GM11168 (cell line): ENCODE measurements around the gene SCGB1D4.
"Not testable (repeated sequence)": the region's sequence is repeated elsewhere in the genome, so short reads cannot be mapped to it uniquely, and the experiment has no call there.

Experiments used
- in situ Hi-C: fragments of 300-500 bp; cut with MboI; formaldehyde crosslinking; loops from one replicate; pipeline ENCODE4 v1.12.0; 2022; ENCODE audit warnings: low sequenced_read_pairs; ENCODE audit not compliant: unreplicated experiment

Gene SCGB1D4

GRCh38 chr11:62298975-62299374 lies at the start of gene SCGB1D4:
Gene SCGB1D4 (minus strand): TSS chr11:62299075. CDS start chr11:62299010, 65 bp downstream.
- in situ Hi-C loops: no loop called here

- in situ Hi-C loops: no loop called here
Observed at GRCh38 chr11:62345861-62346260, 47.0 kb upstream of the SCGB1D4 start.

GRCh38 chr11:62344210-62344609 lies 45.3 kb upstream of the SCGB1D4 start:
- in situ Hi-C loops: no loop called here

- in situ Hi-C loops: not testable (repeated sequence)
Observed at GRCh38 chr11:62343646-62344190, 44.8 kb upstream of the SCGB1D4 start.

- in situ Hi-C loops: no loop called here
Observed at GRCh38 chr11:62341588-62341987, 42.7 kb upstream of the SCGB1D4 start.

GRCh38 chr11:62340269-62340901 lies 41.5 kb upstream of the SCGB1D4 start:
- in situ Hi-C loops: no loop called here

GRCh38 chr11:62338218-62338617 lies 39.3 kb upstream of the SCGB1D4 start:
- in situ Hi-C loops: no loop called here

- in situ Hi-C loops: no loop called here
Observed at GRCh38 chr11:62337303-62338181, 38.7 kb upstream of the SCGB1D4 start, which contains the start of gene ASRGL1. Gene ASRGL1 (plus strand): TSS chr11:62337448. CDS start chr11:62337978, 530 bp downstream.

GRCh38 chr11:62336949-62337302 lies 38.1 kb upstream of the SCGB1D4 start:
- in situ Hi-C loops: not testable (repeated sequence)

GRCh38 chr11:62333768-62334167 lies 34.9 kb upstream of the SCGB1D4 start:
- in situ Hi-C loops: no loop called here

GRCh38 chr11:62331264-62331663 lies 32.4 kb upstream of the SCGB1D4 start:
- in situ Hi-C loops: not testable (repeated sequence)

GRCh38 chr11:62327541-62327940 lies 28.7 kb upstream of the SCGB1D4 start:
- in situ Hi-C loops: not testable (repeated sequence)

- in situ Hi-C loops: not testable (repeated sequence)
Observed at GRCh38 chr11:62326719-62327118, 27.8 kb upstream of the SCGB1D4 start.

- in situ Hi-C loops: not testable (repeated sequence)
Observed at GRCh38 chr11:62325781-62326180, 26.9 kb upstream of the SCGB1D4 start.

GRCh38 chr11:62324731-62325556 lies 26.1 kb upstream of the SCGB1D4 start:
- in situ Hi-C loops: no loop called here

GRCh38 chr11:62322524-62322923 lies 23.6 kb upstream of the SCGB1D4 start:
- in situ Hi-C loops: no loop called here

GRCh38 chr11:62315431-62315830 lies 16.6 kb upstream of the SCGB1D4 start:
- in situ Hi-C loops: loop anchor here (10.0 kb wide), 2 partner anchors 101 to 141 kb away; no protein-coding TSS in a partner anchor

- in situ Hi-C loops: loop anchor here (10.0 kb wide), 2 partner anchors 95 to 135 kb away; no protein-coding TSS in a partner anchor
Observed at GRCh38 chr11:62309991-62310390, 11.1 kb upstream of the SCGB1D4 start.

GRCh38 chr11:62307950-62308349 lies 9.1 kb upstream of the SCGB1D4 start:
- in situ Hi-C loops: no loop called here

GRCh38 chr11:62306227-62306626 lies 7.4 kb upstream of the SCGB1D4 start:
- in situ Hi-C loops: no loop called here
